GM18517 (cell line): Measurements from ENCODE around the gene RIPK4.
"Not testable (repeated sequence)": the region's sequence is repeated elsewhere in the genome, so short reads cannot be mapped to it uniquely, and the experiment has no call there.

ENCODE experiments used
- ATAC-seq: cut with Tn5 transposase; IDR thresholded peaks from one replicate; pipeline ENCODE4 v1.9.1; 2021; ENCODE audit warnings: mild to moderate bottlenecking, moderate library complexity; ENCODE audit not compliant: unreplicated experiment

Gene RIPK4

DNA sequence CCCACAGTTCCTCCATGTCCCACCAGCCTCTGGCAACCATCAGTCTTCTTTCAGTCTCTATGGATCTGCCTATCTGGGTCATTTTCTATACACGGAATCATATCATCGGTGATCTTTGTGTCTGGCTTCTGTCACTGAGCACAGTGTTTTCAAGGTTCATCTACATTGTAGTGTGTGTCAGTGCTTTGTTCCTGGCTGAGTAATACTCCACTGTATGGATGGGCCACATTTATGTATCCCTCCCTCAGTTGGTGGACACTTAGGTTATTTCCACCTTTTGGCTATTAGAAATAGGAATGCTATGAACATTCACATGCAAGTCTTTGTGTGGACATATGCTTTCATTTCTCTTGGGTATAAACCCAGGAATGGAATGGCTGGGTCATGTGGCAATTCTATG lies 46.6 kb downstream of the RIPK4 start:
- no peak for ATAC-seq

DNA sequence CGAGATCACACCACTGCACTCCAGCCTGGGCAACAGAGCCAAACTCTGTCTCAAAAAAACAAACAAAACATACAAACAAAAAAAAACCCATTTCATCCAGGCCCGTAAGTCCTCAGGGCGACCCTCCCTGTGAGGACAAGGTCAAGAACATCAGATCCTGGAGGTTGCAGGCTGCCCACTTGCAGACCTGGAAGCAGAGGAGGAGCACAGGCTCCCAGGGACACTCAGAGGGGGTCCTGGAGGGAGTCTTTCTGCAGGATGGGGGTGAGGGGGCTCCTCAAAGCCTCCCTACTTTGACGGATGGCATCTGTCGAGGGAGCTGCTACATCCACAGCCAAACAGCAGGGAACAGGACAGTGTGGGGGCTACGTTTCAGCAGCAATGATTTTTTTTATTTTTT lies 47.2 kb downstream of the RIPK4 start:
- no peak for ATAC-seq

DNA sequence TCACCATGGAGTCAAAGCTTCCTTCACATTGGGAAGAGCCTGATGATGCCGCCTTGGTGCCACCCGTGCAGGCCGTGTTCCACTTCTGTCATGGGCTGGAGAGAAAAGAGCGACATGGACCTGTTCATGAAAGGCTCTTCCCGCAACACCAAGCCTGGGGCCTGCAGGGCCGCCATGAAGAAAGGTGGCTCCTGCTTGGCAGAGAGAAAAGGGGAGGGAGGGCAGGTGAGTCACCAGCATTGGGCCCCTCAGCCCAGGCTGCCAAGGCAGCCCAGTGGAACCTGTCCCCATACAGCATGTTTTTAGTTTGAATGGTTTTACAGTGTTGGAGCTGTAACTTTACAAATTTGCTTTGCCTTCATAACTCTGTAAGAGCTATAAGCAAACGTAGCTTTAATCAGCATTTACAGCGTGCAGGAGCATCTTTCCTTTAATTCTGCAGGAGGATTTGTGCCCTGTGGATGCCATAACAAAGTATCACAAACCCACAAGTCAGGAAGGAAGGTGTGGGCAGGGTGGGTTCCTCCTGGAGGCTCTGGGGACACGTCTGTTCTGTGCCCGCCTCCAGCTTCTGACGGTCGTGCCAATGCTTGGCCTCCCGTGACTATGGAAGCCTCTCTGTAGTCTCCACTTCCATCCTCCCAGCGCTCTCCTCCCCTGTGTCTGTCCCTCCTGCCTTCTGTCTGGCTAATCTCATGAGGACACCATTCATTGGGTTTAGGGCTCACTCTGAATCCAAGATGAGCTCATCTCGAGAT lies 49.1 kb downstream of the RIPK4 start:
- ATAC-seq: no peak

DNA sequence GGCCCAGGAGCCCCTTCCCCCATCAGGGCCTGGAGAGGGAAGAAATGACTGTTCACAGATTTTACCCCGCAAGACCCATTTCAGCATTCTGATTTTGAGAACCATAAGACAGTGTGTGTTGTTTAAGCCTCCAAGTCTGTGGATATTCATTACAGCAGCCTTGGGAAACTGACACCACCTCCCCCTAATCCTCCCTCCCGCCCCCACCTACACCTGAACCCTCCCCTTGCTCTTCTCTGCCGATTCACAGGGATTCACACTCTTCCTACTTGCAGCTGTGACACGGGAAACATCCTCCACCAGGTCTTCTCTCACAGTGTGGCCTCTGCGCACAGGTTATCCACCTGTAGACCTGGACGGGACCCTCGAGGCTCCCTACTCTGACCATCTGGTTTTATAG lies 50.1 kb downstream of the RIPK4 start:
- no peak for ATAC-seq

DNA sequence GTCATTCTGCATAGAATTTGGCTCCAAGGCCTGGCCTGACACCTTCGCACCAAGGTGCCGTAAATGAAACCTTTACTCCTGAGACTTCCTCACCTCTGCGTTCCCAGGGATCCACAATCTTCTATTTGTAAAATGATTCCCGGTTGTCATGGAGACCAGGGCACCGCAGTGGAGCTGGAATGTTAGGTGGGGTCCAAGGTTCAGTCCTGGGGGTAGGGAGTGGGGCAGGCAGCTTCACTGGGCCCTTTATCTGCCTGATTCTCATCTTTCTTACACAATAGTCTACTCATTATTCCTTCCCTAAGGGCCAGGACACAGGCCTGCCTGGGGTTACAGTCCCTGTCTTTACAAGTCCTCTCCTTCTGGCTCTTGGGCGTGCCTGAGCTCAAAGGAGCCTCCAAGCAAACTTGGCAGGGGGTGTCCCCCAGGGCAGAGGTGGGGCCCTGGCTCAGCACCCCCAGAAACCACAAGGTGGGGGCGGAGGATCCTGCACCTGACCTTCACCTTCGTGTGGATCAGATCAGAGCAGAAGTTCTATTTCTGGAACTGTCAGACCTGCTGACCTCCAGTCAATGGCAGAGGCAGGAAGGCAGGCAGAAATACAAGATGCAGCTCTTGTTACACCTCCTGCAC lies 51.1 kb downstream of the RIPK4 start:
- ATAC-seq: no peak

DNA sequence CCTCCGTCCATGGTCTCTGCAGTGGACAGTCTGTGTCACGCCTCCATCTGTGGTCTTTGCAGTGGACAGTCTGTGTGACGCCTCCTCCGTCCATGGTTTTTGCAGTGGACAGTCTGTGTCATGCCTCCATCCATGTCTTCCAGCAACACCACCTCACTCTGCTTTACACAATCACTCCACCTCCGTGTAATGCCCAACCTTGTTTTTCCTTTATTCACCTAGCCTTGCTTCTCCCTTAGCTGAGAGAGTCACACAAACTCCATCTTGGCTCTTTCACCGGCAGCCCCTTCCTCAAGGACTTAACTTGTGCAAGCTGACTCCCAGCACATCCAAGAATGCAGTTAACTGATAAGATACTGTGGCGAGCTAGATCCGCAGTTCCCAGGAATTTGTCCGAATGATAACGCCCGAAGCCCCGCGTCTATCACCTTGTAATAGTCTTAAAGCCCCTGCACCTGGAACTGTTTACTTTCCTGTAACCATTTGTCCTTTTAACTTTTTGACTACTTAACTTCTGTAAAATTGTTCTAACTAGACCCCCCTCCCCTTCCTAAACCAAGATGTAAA lies 52.5 kb downstream of the RIPK4 start:
- ATAC-seq: not testable (repeated sequence)

DNA sequence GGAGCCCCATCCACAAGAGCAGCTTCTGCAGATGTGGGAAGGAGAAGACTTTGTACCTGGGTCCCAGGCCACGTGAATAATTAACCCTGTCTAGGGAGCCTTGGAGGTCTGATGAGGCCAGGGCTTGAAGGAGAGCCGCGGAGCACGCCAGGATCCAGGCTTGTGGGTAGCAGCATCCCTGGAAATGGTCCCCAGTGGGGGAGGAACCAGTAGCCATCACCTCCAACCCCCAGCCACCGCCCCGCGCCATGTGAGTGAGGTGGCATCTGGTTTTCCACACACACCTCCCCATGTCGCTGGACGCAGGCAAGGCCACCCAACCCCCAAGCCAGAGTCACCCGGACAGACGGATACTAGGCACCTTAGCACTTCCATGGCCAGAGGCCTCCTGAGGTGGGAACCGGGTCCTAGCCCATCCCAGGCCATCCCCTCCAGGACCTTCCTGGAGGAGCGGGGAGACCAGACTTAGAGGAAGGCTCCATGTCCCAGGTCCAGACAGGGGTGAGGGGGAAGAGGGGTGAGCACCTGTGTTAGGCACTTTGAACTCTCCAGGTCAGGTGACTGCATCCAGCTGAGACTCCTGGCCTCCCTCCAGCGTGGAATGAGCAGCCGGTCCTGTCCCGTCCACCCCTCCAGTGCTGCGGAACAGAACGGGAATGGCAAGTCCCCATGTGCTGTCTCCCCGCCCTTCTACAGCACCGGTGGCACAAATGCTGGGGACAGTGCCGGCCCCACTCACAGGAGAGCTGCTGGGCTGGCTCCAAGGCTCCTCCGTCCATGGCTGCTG lies 53.2 kb downstream of the RIPK4 start:
- no peak for ATAC-seq

DNA sequence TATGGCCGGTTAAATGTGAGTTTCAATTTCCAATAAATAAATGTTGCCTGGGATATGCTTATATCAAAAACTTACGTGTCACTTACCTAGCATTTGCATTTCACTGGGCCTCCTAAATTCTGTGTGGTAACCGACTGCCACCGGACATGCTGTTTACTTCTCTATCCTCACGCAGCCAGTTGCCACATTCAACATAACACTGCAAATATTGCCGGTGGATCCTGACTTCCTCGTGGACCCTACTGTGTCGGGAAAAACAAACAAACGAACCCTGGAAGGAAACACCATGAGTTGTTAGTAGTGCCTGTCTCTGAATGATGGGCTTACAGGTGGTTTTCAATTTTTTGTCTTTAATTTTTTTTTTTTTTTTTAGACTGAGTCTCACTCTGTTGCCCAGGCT lies 54.1 kb downstream of the RIPK4 start:
- ATAC-seq: no peak

DNA sequence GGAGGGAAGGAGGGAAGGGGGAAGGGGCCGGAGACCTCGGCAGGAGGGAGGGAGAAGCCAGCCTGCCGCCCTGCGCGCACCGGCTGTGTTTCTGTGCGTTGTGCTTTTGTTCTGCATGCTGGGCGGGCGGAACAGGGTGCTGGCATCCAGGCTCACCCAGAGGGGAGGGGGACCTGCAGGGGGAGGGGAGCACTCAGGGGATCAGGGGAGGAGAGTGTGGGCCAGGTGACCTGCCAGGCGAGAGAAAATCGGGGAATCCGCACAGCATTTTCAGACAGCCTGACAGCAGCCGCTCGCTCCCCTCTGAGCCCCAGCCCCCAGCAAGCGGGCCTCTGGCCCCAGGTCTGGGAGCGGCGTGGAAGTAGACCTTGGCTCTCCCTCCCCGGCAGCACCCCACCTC lies 54.7 kb downstream of the RIPK4 start:
- no peak for ATAC-seq

DNA sequence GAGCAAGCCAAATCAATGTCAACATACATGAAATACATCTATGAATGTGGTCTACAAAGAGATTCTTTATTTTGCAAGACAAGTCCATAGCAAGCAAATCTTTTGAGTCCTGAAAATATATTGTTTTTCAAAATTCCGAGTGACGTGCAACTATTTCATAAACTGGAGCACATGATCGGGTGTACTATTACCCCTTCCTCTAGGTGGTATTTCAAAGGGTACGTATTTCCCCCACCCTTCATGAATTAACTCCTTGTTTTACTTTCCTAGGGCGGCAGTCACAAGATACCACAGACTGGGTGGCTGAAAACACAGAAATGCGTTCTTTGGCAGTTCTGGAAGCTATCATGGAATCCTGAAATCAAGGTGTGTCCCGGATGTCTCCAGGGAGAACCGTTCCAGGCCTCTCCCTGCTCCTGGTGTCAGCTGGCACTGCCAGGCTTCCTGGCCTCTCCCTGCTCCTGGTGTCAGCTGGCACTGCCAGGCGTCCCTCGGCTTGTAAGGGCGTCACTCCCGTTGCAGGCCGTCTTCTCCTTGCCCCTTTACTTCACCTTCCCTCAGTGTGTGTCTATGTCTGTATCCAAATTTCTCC lies 55.3 kb downstream of the RIPK4 start:
- ATAC-seq: no peak

DNA sequence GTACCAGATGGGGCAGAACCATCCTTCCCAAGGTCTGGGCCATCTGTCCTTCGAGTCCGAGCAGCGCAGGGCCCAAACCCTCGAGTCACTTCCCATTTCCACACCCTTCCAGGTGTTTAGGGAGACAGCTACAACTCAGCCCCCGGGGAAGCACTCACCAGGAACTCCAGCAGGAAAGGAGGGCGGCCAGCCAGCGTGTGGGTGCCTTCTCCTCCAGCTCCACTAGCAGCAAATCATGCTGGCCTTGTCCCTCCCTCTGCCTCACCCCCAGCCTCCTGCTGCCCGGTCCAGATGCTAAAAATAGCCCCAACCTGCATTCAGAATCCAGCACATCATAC lies 56.1 kb downstream of the RIPK4 start:
- no peak for ATAC-seq

DNA sequence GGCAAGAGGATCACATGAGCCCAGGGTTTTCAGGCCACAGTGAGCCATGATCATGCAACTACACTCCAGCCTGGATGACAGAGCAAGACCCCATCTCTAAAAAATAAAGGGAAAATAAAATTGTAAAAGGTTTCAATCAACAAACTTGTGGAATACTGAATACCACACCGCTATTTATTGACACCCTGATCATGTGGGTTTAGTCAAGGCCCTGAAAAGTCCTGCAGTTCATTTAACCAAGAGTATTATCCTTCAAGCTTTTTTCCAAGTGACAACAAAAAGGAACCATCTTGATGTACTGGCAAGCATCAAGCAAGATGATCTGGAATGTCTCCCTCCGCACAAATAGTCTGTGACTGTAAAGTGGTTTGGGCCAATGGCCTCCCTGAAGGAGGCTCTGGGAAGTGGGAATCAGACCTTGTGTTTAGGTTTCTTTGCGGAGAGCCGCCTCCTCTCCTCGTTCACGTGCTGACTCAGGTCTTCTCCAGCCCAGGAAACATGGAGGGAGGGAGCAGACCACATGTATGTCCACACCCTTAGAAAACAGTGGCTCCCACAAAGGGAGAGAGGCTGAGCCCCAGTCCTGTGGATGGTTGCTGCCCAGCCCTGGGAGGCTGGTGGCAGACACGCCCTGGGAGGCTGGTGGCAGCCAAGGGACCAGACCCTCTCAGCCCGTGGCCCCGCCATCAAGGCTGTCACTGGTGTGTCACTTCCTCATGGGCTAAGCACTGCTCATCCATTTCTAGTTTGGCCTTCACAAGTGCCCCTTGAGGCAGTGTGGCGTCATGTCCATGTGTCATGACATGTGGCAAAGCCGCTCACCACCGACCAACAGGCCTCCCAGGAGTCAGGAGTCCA lies 56.7 kb downstream of the RIPK4 start:
- no peak for ATAC-seq

DNA sequence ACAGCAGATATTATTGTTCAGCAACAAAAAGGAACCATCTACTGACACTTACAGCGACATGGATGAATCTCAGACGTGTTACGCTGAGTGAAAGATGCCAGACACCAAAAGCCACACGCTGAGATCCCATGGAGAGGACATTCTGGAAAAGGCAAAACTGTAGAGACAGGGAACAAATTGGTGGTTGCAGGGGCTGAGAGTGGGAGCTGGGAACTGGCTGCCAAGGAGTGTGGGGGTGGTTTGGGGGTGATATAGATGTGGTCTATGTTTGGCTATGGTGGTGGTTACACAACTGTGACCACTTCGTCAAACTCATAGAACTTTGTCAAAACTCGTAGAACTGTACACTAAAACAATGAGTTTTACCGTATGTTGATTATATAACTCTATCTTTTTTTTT lies 57.7 kb downstream of the RIPK4 start:
- ATAC-seq: no peak

DNA sequence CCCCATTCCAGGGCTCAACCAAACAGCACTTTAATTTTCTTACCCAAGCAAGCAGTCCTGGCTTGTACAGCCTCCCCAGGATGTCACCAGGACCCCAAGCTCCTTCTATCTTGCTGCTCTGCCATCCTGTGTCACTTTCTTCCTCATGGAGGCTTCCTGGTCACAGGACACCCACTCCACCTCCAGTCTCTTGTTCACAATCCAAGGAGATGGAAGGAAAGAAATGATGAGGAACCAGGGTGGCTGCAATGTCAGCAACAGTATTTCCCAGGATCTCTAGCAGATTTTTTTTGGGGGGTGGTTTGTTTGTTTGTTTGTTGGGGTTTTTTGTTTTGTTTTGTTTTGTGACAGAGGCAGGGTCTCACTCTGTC lies 58.9 kb downstream of the RIPK4 start:
- no peak for ATAC-seq

DNA sequence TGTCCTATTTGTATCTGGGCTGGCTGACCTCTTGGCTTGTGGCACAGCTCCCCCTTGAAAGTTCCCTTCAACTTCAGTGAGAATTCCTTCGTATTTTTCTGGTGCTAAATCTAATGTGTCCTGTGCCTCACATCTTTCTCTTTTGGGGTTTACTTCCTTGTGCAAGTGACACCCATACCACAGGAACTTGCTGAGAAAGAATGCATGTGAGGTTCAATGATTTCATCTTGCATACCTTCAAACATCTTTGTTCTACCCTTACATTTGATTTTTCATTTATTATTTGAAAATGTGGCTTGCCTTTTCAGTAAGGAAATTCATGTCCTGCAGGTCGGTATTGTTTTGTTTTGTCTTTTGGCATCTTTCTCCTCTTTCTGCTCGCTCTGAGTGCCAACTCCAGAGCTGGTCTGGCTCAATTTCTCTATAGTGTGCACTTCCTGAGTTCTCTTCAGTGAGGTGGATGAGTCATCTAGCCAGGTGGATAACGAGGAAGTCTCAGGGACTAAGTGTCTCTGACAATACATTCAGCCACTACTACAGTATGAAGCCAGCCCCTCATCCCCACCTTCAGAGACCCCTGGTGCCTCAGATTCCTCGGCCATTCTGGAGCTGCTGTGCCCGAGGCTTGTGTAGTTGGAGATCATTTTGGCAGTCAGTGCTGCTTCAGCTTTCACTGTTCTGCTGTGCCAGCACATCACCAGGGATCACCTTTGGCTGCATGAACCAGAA lies 59.5 kb downstream of the RIPK4 start:
- ATAC-seq: no peak

DNA sequence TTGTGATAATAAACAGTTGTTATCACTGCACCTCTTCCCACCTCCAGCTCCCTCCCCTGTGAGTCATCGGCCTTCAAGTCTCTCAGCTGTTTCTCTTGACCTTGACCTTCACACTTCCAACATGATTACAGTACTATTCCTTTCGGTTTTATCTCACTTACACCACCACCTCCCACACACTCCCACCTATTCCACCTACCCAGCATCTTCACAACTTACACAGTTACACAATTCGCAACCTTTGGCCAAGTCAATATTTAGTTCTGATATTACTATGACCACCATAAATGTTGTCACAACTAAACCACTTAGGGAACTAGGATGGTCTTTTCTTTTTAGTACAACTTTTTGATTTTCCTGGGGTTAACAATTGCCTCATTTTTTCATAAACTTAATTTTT lies 60.2 kb downstream of the RIPK4 start:
- ATAC-seq: no peak

DNA sequence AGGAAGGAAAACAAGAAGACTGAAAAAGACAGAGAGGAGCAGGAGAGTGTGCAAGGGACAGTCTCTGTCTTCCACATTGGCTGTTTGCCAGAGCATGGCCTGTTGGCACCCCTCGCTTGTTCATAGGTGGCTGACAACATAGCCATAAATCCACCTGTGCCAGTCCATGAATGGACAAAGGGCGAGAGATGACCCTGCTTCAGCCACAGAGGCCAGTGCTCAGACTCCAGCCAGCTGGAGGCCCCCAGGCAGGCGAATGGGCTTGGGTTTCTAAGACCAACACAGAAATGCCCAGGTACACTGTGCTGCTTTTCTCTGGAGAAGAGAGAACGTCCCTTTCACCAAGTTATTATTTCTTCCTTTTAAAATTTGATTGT lies 60.6 kb downstream of the RIPK4 start:
- ATAC-seq: no peak

DNA sequence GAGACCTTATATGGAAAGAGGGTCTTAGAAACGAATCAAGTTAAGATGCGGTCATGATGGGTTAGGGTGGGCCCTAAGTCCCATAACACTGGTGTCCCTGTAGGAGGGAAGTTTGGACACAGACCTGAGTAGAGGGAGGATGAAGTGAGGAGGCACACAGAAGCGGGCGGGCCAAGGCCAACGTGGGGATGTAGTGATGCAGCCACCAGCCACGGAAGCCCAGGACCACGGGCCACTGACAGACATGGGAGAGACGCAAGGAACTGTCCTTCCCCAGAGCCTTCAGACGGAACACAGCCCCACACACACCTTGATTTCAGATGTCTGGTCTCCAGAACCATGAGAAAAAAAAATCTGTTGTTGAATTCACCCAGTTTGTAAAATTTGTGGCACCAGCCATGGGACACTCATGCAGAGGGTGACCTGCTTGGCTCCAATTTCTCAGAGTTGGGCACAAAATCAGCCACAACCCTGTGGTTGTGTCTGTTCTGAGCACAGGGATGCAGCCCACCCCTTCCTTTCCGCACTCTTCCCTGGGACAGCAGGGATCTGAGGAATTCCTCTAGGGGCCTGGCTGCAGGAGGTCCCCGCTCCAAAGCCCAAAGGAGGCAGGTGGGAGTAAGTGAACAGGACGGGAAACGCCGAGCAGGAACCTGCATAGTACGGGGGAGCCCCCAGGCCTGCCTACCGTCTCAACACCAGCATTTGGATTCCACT lies 61.1 kb downstream of the RIPK4 start:
- no peak for ATAC-seq

DNA sequence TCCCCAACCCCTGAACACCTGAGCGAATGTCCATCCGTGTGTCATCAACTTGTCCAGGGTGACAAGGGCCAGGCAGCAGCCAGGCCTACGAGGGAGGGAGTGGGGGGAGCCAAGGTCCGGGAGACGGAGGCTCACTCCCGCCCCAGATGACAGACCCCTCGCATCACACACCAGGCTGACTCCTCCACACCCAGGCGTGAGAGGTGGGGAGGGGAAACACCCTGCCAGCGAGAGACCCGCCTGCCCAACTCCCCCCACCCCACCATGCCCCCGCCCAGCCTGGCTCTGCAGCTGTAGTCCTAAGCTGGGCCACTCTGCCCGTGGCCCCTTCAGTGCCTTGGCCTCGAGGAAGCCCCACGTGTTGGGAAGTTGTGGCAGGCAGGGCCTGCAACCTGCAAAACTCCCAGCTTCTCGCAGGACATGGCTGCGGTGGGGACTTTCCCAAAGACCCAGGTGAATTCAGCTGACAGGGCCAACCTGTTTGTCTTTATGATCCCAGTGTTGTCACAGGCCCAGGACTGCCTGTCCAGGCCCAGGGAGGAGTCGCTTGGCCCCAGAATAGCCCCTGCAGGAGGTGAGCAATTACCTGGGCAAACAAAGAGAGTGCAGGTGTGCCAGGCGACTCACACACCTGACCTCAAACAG lies 62.9 kb downstream of the RIPK4 start:
- no peak for ATAC-seq
